ENCODE results near the gene SIGLEC1. TPM values are rescaled to one million over a fixed set of nuclear protein-coding genes. Genes with fewer than 3 reads are reported as not detected.

SIGLEC1 gene
- total RNA-seq, 1 donor: under 0.01 TPM

DNA sequence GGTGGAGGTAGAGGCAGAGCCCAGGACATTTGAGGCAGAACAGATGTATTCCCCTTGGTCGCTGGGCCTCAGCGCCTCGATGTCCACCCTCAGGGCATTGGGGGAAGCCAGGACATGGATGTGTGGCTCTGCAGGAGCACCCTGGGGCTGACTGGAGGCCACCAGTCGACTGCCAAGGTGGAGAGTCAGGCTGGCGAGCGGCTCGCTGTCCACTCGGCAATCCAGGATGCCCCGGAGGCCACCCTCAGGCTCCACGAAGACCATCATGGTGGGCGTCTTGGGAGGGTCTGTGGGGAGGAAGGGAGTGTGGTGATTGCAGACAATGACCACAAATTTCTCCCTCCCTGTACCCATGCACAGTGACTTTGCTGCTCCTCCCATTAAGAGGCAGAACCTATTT is 22.4 kb downstream of the SIGLEC1 start:
- Histone ChIP-seq H2AFZ (ENCODE audit: low read length) (no peak overlapping the region), H3K79me2 (ENCODE audit: insufficient read depth, low read length) (no peaks in the 10 kb centered on the region), H3K9me3 (ENCODE audit: low read depth, low read length) (no peaks in the 10 kb centered on the region), H3K4me3 (ENCODE audit: insufficient read depth, low read length) (no peak overlapping the region), H3K36me3 (ENCODE audit: insufficient read depth, low read length) (no peaks in the 10 kb centered on the region), H3K27ac (ENCODE audit: low read depth, low read length) (no peak overlapping the region), H3K4me2 (ENCODE audit: insufficient read depth, low read length) (no peak overlapping the region), H3K27me3 (ENCODE audit: insufficient read depth, low read length) (no peaks in the 10 kb centered on the region), H3K4me1 (ENCODE audit: insufficient read depth, low read length) (peaks cover 13% of the 10 kb centered on the region), H4K20me1 (ENCODE audit: insufficient read depth, low read length) (no peaks in the 10 kb centered on the region)
- no peak for DNase-seq (ENCODE audit: insufficient read length, low spot score, missing footprints)
- TF ChIP-seq, protein P1, sequence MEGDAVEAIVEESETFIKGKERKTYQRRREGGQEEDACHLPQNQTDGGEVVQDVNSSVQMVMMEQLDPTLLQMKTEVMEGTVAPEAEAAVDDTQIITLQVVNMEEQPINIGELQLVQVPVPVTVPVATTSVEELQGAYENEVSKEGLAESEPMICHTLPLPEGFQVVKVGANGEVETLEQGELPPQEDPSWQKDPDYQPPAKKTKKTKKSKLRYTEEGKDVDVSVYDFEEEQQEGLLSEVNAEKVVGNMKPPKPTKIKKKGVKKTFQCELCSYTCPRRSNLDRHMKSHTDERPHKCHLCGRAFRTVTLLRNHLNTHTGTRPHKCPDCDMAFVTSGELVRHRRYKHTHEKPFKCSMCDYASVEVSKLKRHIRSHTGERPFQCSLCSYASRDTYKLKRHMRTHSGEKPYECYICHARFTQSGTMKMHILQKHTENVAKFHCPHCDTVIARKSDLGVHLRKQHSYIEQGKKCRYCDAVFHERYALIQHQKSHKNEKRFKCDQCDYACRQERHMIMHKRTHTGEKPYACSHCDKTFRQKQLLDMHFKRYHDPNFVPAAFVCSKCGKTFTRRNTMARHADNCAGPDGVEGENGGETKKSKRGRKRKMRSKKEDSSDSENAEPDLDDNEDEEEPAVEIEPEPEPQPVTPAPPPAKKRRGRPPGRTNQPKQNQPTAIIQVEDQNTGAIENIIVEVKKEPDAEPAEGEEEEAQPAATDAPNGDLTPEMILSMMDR (IDR thresholded peaks at IDR 0.05; ENCODE audit: extremely low read depth, low read depth, low read length): no peak

DNA sequence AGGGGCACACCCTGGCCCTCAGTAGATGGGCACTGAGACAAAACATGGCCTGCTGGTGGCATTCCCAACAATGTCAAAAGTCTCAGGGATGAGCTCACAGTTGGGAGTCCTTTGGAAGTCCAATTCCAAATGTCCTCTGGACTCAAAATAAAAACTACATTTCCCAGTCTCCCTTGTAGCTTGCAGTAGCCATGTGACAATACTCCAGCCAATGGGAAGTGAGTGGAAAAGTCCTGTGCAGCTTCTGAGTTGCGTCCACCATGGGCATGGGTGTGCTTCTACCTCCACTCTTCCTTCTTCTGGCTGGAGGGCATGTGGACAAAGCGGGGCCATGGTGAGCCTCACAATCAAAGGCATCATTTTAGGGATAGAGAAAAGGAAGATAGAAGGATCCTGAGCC is 24.7 kb downstream of the SIGLEC1 start:
- peak; percentile 98 for DNase-seq (ENCODE audit: insufficient read length, low spot score, missing footprints)
- TF ChIP-seq, protein P1 (IDR thresholded peaks at IDR 0.05; ENCODE audit: extremely low read depth, low read depth, low read length): no peak
- no peaks in the 10 kb centered on the region for H3K36me3 ChIP-seq (ENCODE audit: insufficient read depth, low read length)
- H4K20me1 ChIP-seq (ENCODE audit: insufficient read depth, low read length): no peaks in the 10 kb centered on the region
- H3K4me3 ChIP-seq (ENCODE audit: insufficient read depth, low read length): no peak overlapping the region
- no peak overlapping the region for H3K27ac ChIP-seq (ENCODE audit: low read depth, low read length)
- H3K9me3 ChIP-seq (ENCODE audit: low read depth, low read length): no peaks in the 10 kb centered on the region
- H3K4me1 ChIP-seq (ENCODE audit: insufficient read depth, low read length): peaks cover 13% of the 10 kb centered on the region
- no peaks in the 10 kb centered on the region for H3K79me2 ChIP-seq (ENCODE audit: insufficient read depth, low read length)
- H2AFZ ChIP-seq (ENCODE audit: low read length): peak overlapping the region; percentile 95
- no peaks in the 10 kb centered on the region for H3K27me3 ChIP-seq (ENCODE audit: insufficient read depth, low read length)
- H3K4me2 ChIP-seq (ENCODE audit: insufficient read depth, low read length): no peak overlapping the region

DNA sequence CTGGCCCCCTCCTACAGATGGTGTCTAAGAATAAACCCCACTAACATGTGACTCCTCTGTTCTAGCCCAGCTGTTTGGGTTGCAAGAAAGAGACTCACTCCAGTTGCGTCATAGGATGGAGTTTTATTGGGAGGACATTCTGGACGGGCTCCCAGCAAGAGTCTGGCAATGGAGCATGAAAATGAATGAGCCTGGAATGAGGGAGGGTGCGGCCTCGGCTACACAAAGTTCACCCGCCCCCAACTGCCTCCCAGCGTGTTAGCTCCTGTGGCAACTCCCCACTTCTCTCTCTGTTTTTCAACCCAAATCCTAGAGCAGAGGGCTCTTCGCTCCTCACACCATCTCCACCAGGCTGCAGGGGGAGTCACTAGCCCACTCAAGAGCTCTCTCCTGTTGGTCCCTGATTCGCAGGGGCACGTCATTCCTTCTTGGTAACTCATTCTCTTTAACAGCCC is 25.5 kb downstream of the SIGLEC1 start:
- H3K4me1 ChIP-seq (ENCODE audit: insufficient read depth, low read length): peaks cover 13% of the 10 kb centered on the region
- no peaks in the 10 kb centered on the region for H3K79me2 ChIP-seq (ENCODE audit: insufficient read depth, low read length)
- peaks cover 5% of the 10 kb centered on the region for H3K27me3 ChIP-seq (ENCODE audit: insufficient read depth, low read length)
- H3K27ac ChIP-seq (ENCODE audit: low read depth, low read length): peak overlapping the region; percentile 56
- no peaks in the 10 kb centered on the region for H3K9me3 ChIP-seq (ENCODE audit: low read depth, low read length)
- TF ChIP-seq, protein P1 (IDR thresholded peaks at IDR 0.05; ENCODE audit: extremely low read depth, low read depth, low read length): no peak
- H3K4me2 ChIP-seq (ENCODE audit: insufficient read depth, low read length): peak overlapping the region; percentile 75
- H3K4me3 ChIP-seq (ENCODE audit: insufficient read depth, low read length): peak overlapping the region; percentile 51
- DNase-seq (ENCODE audit: insufficient read length, low spot score, missing footprints): peak; percentile 100
- peak overlapping the region; percentile 95 for H2AFZ ChIP-seq (ENCODE audit: low read length)
- H4K20me1 ChIP-seq (ENCODE audit: insufficient read depth, low read length): no peaks in the 10 kb centered on the region
- no peaks in the 10 kb centered on the region for H3K36me3 ChIP-seq (ENCODE audit: insufficient read depth, low read length)

DNA sequence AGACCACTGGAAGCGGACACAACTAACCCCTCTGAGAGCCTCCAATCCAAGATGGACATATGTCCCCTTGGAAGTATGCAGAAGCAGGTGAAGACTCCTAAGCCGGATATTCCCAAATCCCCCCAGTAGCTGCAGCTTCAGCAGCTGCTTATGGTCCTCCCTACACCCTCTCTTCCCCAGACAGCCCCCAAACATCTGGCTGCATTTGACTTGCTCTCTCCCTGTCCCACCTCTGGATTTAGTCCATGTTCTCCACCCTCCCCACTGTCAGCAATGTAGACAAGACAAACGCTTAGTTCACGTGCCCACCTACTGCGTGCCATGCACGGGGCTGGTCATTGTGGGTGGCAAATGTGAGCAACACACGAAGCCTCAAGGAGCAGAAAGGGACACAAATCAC is 26.0 kb downstream of the SIGLEC1 start:
- Histone ChIP-seq H3K36me3 (ENCODE audit: insufficient read depth, low read length) (no peaks in the 10 kb centered on the region), H3K27ac (ENCODE audit: low read depth, low read length) (peak overlapping the region; percentile 30), H3K4me2 (ENCODE audit: insufficient read depth, low read length) (peak overlapping the region; percentile 75), H2AFZ (ENCODE audit: low read length) (no peak overlapping the region), H3K4me1 (ENCODE audit: insufficient read depth, low read length) (peaks cover 13% of the 10 kb centered on the region), H3K4me3 (ENCODE audit: insufficient read depth, low read length) (peak overlapping the region; percentile 8), H3K27me3 (ENCODE audit: insufficient read depth, low read length) (peaks cover 8% of the 10 kb centered on the region), H4K20me1 (ENCODE audit: insufficient read depth, low read length) (no peaks in the 10 kb centered on the region), H3K79me2 (ENCODE audit: insufficient read depth, low read length) (no peaks in the 10 kb centered on the region), H3K9me3 (ENCODE audit: low read depth, low read length) (no peaks in the 10 kb centered on the region)
- TF ChIP-seq, protein P1 (IDR thresholded peaks at IDR 0.05; ENCODE audit: extremely low read depth, low read depth, low read length): no peak
- no peak for DNase-seq (ENCODE audit: insufficient read length, low spot score, missing footprints)

Data from osteoblast (primary cell).